ENCODE data around the gene ZNF124.

ZNF124 gene

DNA sequence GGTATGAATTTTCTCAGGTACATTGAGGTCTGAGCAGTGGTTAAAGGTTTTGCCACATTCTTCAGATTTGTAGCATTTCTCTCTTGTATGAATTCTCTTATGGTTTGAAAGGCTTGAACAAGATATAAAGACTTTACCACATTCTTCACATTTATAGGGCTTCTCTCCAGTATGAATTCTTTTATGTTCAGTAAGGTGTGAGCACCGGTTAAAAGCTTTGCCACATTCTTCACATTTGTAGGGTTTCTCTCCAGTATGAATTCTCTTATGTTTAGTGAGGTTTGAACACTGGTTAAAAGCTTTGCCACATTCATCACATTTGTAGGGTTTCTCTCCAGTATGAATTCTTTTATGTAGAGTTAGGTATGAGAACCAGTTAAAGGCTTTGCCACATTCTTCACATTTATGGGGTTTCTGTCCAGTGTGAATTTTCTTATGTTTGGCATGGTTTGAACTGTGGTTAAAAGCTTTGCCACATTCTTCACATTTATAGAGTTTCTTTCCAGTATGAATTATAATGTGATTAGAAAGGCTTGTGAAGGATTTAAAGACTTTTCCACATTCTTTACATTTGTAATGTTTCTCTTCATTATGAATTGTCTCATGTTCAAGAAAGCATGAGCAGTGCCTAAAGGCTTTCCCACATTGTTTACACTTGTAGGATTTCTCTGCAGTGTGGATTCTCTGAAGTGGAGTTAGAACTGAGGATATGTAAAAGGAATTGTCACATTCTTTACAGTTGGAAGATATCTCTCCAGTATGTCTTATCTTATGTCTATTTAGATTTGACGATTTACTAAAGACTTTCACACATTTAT lies 18.4 kb upstream of the ZNF124 start:
- POLR2A ChIA-PET = no interaction called here
- CTCF ChIA-PET = interaction anchor here (1.2 kb wide), 1 partner anchor 14 kb away, joined by 3 read pairs; no protein-coding TSS in a partner anchor
- Histone ChIP-seq H3K4me3 (ENCODE audit: control insufficient read depth in 1 of 7, extremely low read depth in 1 of 7, insufficient read depth in 4 of 7, low read depth in 2 of 7, low read length in 6 of 7) (no peak overlapping the region), H3K9me3 (ENCODE audit: control extremely low read depth in 1 of 5, control insufficient read depth in 4 of 5, insufficient read depth in 2 of 5, low read depth in 1 of 5, low read length in 4 of 5) (peaks cover 14 to 64% (median 21%) of the 10 kb centered on the region in 5 experiments), H3K27me3 (replicated peaks in 2 of 5; ENCODE audit: control insufficient read depth in 4 of 5, insufficient read depth in 5 of 5, low read length in 4 of 5) (no peaks in the 10 kb centered on the region), H3K36me3 (ENCODE audit: control insufficient read depth in 4 of 4, insufficient read depth in 4 of 4, low read length in 3 of 4) (peaks cover 27 to 65% (median 38%) of the 10 kb centered on the region in 4 experiments), H3K4me1 (ENCODE audit: control extremely low read depth in 1 of 4, control insufficient read depth in 4 of 4, insufficient read depth in 4 of 4, low read length in 3 of 4) (no peaks in the 10 kb centered on the region), H3K27ac (ENCODE audit: insufficient read depth in 1 of 2, low read depth in 1 of 2, low read length in 2 of 2, poor library complexity in 1 of 2, severe bottlenecking in 2 of 2) (no peak overlapping the region)
- DNase-seq = no peak
- WGBS (ENCODE audit: insufficient coverage) = 100% methylated on average over 1 of the region's 2 CpGs

- Histone ChIP-seq H3K9me3 (ENCODE audit: control extremely low read depth in 1 of 5, control insufficient read depth in 4 of 5, insufficient read depth in 2 of 5, low read depth in 1 of 5, low read length in 4 of 5) (peaks cover 12 to 54% (median 33%) of the 10 kb centered on the region in 5 experiments), H3K27ac (ENCODE audit: insufficient read depth in 1 of 2, low read depth in 1 of 2, low read length in 2 of 2, poor library complexity in 1 of 2, severe bottlenecking in 2 of 2) (no peak overlapping the region), H3K36me3 (ENCODE audit: control insufficient read depth in 4 of 4, insufficient read depth in 4 of 4, low read length in 3 of 4) (peaks cover 8 to 24% (median 11%) of the 10 kb centered on the region in 4 experiments), H3K4me3 (ENCODE audit: control insufficient read depth in 1 of 7, extremely low read depth in 1 of 7, insufficient read depth in 4 of 7, low read depth in 2 of 7, low read length in 6 of 7) (no peak overlapping the region), H3K27me3 (replicated peaks in 2 of 5; ENCODE audit: control insufficient read depth in 4 of 5, insufficient read depth in 5 of 5, low read length in 4 of 5) (no peaks in the 10 kb centered on the region), H3K4me1 (ENCODE audit: control extremely low read depth in 1 of 4, control insufficient read depth in 4 of 4, insufficient read depth in 4 of 4, low read length in 3 of 4) (no peaks in the 10 kb centered on the region)
- WGBS (ENCODE audit: insufficient coverage) = 100% methylated on average over 1 of the region's 4 CpGs
- POLR2A ChIA-PET = no interaction called here
- no peak for DNase-seq
- CTCF ChIA-PET = no interaction called here
Measured at GRCh38 chr1:247185667-247186066, 13.8 kb upstream of the ZNF124 start.

GRCh38 chr1:247184254-247184653 lies 12.4 kb upstream of the ZNF124 start:
- DNase-seq = no peak
- H3K4me3 ChIP-seq (ENCODE audit: control insufficient read depth in 1 of 7, extremely low read depth in 1 of 7, insufficient read depth in 4 of 7, low read depth in 2 of 7, low read length in 6 of 7) = no peak overlapping the region
- H3K27me3 ChIP-seq (replicated peaks in 2 of 5; ENCODE audit: control insufficient read depth in 4 of 5, insufficient read depth in 5 of 5, low read length in 4 of 5) = no peaks in the 10 kb centered on the region
- H3K4me1 ChIP-seq (ENCODE audit: control extremely low read depth in 1 of 4, control insufficient read depth in 4 of 4, insufficient read depth in 4 of 4, low read length in 3 of 4) = no peaks in the 10 kb centered on the region
- H3K27ac ChIP-seq (ENCODE audit: insufficient read depth in 1 of 2, low read depth in 1 of 2, low read length in 2 of 2, poor library complexity in 1 of 2, severe bottlenecking in 2 of 2) = no peak overlapping the region
- peaks cover 0 to 10% (median 3%) of the 10 kb centered on the region in 4 experiments for H3K36me3 ChIP-seq (ENCODE audit: control insufficient read depth in 4 of 4, insufficient read depth in 4 of 4, low read length in 3 of 4)
- 96% methylated on average over 4 of the region's 4 CpGs for WGBS (ENCODE audit: insufficient coverage)
- ChIA-PET POLR2A (no interaction called here), CTCF (no interaction called here)
- peaks cover 9 to 41% (median 27%) of the 10 kb centered on the region in 5 experiments for H3K9me3 ChIP-seq (ENCODE audit: control extremely low read depth in 1 of 5, control insufficient read depth in 4 of 5, insufficient read depth in 2 of 5, low read depth in 1 of 5, low read length in 4 of 5)

DNA sequence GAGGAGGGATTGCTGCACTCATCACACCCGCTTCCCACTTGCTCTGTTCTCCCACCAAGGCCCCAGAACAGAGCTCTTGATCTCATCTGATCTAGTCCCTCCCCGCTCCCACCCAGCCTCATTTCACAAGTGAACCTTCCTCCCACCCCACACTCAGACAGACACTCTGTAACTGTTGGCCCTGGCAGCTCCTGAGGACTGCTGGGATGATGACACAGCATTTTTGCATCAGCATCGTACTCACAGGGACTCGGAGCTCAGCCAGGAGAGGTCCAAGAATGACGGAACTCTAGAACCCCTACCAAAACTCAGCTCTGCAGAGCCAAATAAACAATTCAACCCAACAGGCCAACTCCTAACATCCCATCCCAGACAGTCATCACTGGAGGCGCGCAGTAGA lies 11.2 kb upstream of the ZNF124 start:
- DNase-seq = no peak
- peaks cover 0 to 6% (median 0%) of the 10 kb centered on the region in 4 experiments for H3K36me3 ChIP-seq (ENCODE audit: control insufficient read depth in 4 of 4, insufficient read depth in 4 of 4, low read length in 3 of 4)
- H3K27me3 ChIP-seq (replicated peaks in 2 of 5; ENCODE audit: control insufficient read depth in 4 of 5, insufficient read depth in 5 of 5, low read length in 4 of 5) = no peaks in the 10 kb centered on the region
- WGBS (ENCODE audit: insufficient coverage) = 76% methylated on average over 5 of the region's 7 CpGs
- peaks cover 13 to 36% (median 25%) of the 10 kb centered on the region in 5 experiments for H3K9me3 ChIP-seq (ENCODE audit: control extremely low read depth in 1 of 5, control insufficient read depth in 4 of 5, insufficient read depth in 2 of 5, low read depth in 1 of 5, low read length in 4 of 5)
- ChIA-PET POLR2A (interaction anchor here (0.6 kb wide), 1 partner anchor 13 kb away, joined by 4 read pairs; no protein-coding TSS in a partner anchor), CTCF (no interaction called here)
- no peak overlapping the region for H3K4me3 ChIP-seq (ENCODE audit: control insufficient read depth in 1 of 7, extremely low read depth in 1 of 7, insufficient read depth in 4 of 7, low read depth in 2 of 7, low read length in 6 of 7)
- H3K4me1 ChIP-seq (ENCODE audit: control extremely low read depth in 1 of 4, control insufficient read depth in 4 of 4, insufficient read depth in 4 of 4, low read length in 3 of 4) = no peaks in the 10 kb centered on the region
- no peak overlapping the region for H3K27ac ChIP-seq (ENCODE audit: insufficient read depth in 1 of 2, low read depth in 1 of 2, low read length in 2 of 2, poor library complexity in 1 of 2, severe bottlenecking in 2 of 2)

DNA sequence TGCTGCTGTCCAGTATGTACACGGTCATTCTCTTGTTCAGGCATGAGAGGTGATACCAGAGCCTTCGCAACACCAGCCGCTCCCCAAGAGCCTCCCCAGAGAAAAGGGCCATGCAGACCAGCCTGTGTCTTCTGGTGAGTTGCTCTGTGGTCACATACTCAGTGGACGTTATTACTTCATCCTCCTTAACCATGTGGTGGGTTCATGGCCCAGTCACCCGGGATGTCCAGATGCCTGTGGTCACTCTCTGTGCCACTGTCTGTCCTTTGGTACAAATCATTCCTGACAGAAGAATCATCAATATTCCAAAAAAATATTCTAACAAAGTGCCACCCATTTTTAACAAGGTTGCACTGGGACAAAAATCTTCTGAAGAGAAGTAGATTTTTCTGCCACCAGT lies 8.8 kb upstream of the ZNF124 start:
- Histone ChIP-seq H3K4me1 (ENCODE audit: control extremely low read depth in 1 of 4, control insufficient read depth in 4 of 4, insufficient read depth in 4 of 4, low read length in 3 of 4) (no peaks in the 10 kb centered on the region), H3K36me3 (ENCODE audit: control insufficient read depth in 4 of 4, insufficient read depth in 4 of 4, low read length in 3 of 4) (no peaks in the 10 kb centered on the region), H3K27me3 (replicated peaks in 2 of 5; ENCODE audit: control insufficient read depth in 4 of 5, insufficient read depth in 5 of 5, low read length in 4 of 5) (no peaks in the 10 kb centered on the region), H3K27ac (ENCODE audit: insufficient read depth in 1 of 2, low read depth in 1 of 2, low read length in 2 of 2, poor library complexity in 1 of 2, severe bottlenecking in 2 of 2) (no peak overlapping the region), H3K9me3 (ENCODE audit: control extremely low read depth in 1 of 5, control insufficient read depth in 4 of 5, insufficient read depth in 2 of 5, low read depth in 1 of 5, low read length in 4 of 5) (peaks cover 6 to 35% (median 25%) of the 10 kb centered on the region in 5 experiments), H3K4me3 (ENCODE audit: control insufficient read depth in 1 of 7, extremely low read depth in 1 of 7, insufficient read depth in 4 of 7, low read depth in 2 of 7, low read length in 6 of 7) (no peak overlapping the region)
- 97% methylated on average over 5 of the region's 5 CpGs for WGBS (ENCODE audit: insufficient coverage)
- ChIA-PET CTCF (no interaction called here), POLR2A (no interaction called here)
- DNase-seq = no peak

- Histone ChIP-seq H3K4me3 (ENCODE audit: control insufficient read depth in 1 of 7, extremely low read depth in 1 of 7, insufficient read depth in 4 of 7, low read depth in 2 of 7, low read length in 6 of 7) (no peak overlapping the region), H3K4me1 (ENCODE audit: control extremely low read depth in 1 of 4, control insufficient read depth in 4 of 4, insufficient read depth in 4 of 4, low read length in 3 of 4) (peaks cover 9 to 10% (median 10%) of the 10 kb centered on the region in 4 experiments), H3K9me3 (ENCODE audit: control extremely low read depth in 1 of 5, control insufficient read depth in 4 of 5, insufficient read depth in 2 of 5, low read depth in 1 of 5, low read length in 4 of 5) (peaks cover 0 to 17% (median 2%) of the 10 kb centered on the region in 5 experiments), H3K27ac (ENCODE audit: insufficient read depth in 1 of 2, low read depth in 1 of 2, low read length in 2 of 2, poor library complexity in 1 of 2, severe bottlenecking in 2 of 2) (no peak overlapping the region), H3K27me3 (replicated peaks in 2 of 5; ENCODE audit: control insufficient read depth in 4 of 5, insufficient read depth in 5 of 5, low read length in 4 of 5) (no peaks in the 10 kb centered on the region), H3K36me3 (ENCODE audit: control insufficient read depth in 4 of 4, insufficient read depth in 4 of 4, low read length in 3 of 4) (no peaks in the 10 kb centered on the region)
- CTCF ChIA-PET = no interaction called here
- POLR2A ChIA-PET = no interaction called here
- DNase-seq = no peak
Measured at GRCh38 chr1:247177755-247178154, 5.9 kb upstream of the ZNF124 start.

DNA sequence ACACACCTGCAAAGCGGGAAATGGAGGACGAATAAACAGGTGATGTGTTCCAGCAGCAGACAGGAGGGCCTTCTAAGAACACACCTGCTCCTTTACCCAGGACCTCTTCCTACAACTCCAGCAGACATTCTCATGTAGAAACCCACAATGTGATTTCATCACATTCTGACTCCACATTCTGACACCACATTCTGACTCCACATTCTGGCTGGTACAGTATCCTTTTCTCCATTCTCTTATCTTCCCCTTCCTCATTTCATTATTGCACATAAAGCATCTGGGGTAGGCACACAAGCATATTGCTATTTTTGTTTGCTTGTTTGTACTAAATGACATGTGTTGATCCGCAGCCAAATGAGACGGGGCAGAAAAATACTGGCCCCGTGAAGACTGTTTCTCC lies 3.6 kb upstream of the ZNF124 start:
- peaks cover 15 to 16% (median 16%) of the 10 kb centered on the region in 4 experiments for H3K4me1 ChIP-seq (ENCODE audit: control extremely low read depth in 1 of 4, control insufficient read depth in 4 of 4, insufficient read depth in 4 of 4, low read length in 3 of 4)
- 100% methylated on average over 1 of the region's 5 CpGs for WGBS (ENCODE audit: insufficient coverage)

More for the DNA sequence above, 3.6 kb upstream of the ZNF124 start:
- peak in 2 of 3 donors; percentile 39 to 46 for DNase-seq
- Histone ChIP-seq H3K36me3 (ENCODE audit: control insufficient read depth in 4 of 4, insufficient read depth in 4 of 4, low read length in 3 of 4) (no peaks in the 10 kb centered on the region), H3K4me3 (ENCODE audit: control insufficient read depth in 1 of 7, extremely low read depth in 1 of 7, insufficient read depth in 4 of 7, low read depth in 2 of 7, low read length in 6 of 7) (no peak overlapping the region), H3K27me3 (replicated peaks in 2 of 5; ENCODE audit: control insufficient read depth in 4 of 5, insufficient read depth in 5 of 5, low read length in 4 of 5) (no peaks in the 10 kb centered on the region), H3K27ac (ENCODE audit: insufficient read depth in 1 of 2, low read depth in 1 of 2, low read length in 2 of 2, poor library complexity in 1 of 2, severe bottlenecking in 2 of 2) (no peak overlapping the region), H3K9me3 (ENCODE audit: control extremely low read depth in 1 of 5, control insufficient read depth in 4 of 5, insufficient read depth in 2 of 5, low read depth in 1 of 5, low read length in 4 of 5) (peaks cover 0 to 15% (median 0%) of the 10 kb centered on the region in 5 experiments)
- ChIA-PET CTCF (no interaction called here), POLR2A (no interaction called here)
